B cell (primary cell): Measurements from ENCODE around the gene BCL2. TPM values are rescaled to one million over a fixed set of nuclear protein-coding genes. Genes with fewer than 3 reads are reported as not detected.

Source experiments
- ATAC-seq: fragments of 200-7000 bp; cut with Tn5 transposase; one replicate; pipeline ENCODE4 v1.10.0; 2021; ENCODE audit warnings: low read depth, mild to moderate bottlenecking, moderate number of reproducible peaks, moderate library complexity
- CTCF ChIA-PET: fragments of 350-600 bp; sonication (Branson Sonifier 250); formaldehyde crosslinking; loops from one replicate; lab custom pipeline; 2021; ENCODE audit warnings: antibody characterized with exemption, inconsistent platforms; lab: Charles Lee
- POLR2A ChIA-PET: fragments of 350-600 bp; sonication (Branson Sonifier 250); formaldehyde crosslinking; loops from one replicate; lab custom pipeline; 2021; ENCODE audit warnings: antibody characterized with exemption; lab: Charles Lee
- DNase-seq: peaks from one replicate; pipeline ENCODE4 v3.0.0; 2013
- H2AFZ ChIP-seq: 2 replicates; pipeline ENCODE4 v1.6.1; 2012; ENCODE audit warnings: mild to moderate bottlenecking, low read depth, low read length; ENCODE audit not compliant: insufficient read depth, poor library complexity, severe bottlenecking
- H3K27ac ChIP-seq, 2 donors: 1 replicate in 1 of 2; 2 replicates in 1 of 2; pipeline ENCODE4 v1.5.1; 2012 to 2013; ENCODE audit warnings: low read length in 2 of 2, mild to moderate bottlenecking in 2 of 2, moderate library complexity in 1 of 2
- H3K27me3 ChIP-seq, 4 experiments: fragments of 200-600 bp in 1 of 4; sonication (generic) in 1 of 4; replicated peaks in 1 of 4; 1 replicate in 2 of 4; 2 replicates in 2 of 4; pipeline versions ENCODE4 v1.6.1 to v1.7.0; 2013 to 2016; ENCODE audit warnings: low read length in 3 of 4, mild to moderate bottlenecking in 2 of 4, mixed read lengths in 1 of 4, moderate library complexity in 1 of 4; ENCODE audit not compliant: insufficient read depth in 4 of 4, control insufficient read depth in 3 of 4; ENCODE audit errors: control extremely low read depth in 1 of 4
- H3K36me3 ChIP-seq, 2 experiments: replicated peaks in 1 of 2; 1 replicate in 1 of 2; 2 replicates in 1 of 2; pipeline versions ENCODE4 v1.6.1 to v1.7.1; 2013; ENCODE audit warnings: low read length in 1 of 2; ENCODE audit not compliant: insufficient read depth in 2 of 2, control insufficient read depth in 1 of 2; ENCODE audit errors: control extremely low read depth in 1 of 2, extremely low read depth in 1 of 2
- H3K4me1 ChIP-seq, 2 donors: fragments of 200-600 bp in 1 of 2; sonication (generic) in 1 of 2; 1 replicate in 1 of 2; 2 replicates in 1 of 2; pipeline versions ENCODE4 v1.5.1 to v1.6.1; 2013 to 2017; ENCODE audit warnings: low read length in 2 of 2; ENCODE audit not compliant: control insufficient read depth in 2 of 2, insufficient read depth in 2 of 2
- H3K4me2 ChIP-seq: replicated peaks from 2 replicates; pipeline ENCODE3; 2012; ENCODE audit warnings: mild to moderate bottlenecking, low read depth, low read length; ENCODE audit not compliant: poor library complexity, severe bottlenecking
- H3K4me3 ChIP-seq, 5 experiments: fragments of 200-600 bp in 1 of 5; sonication (generic) in 1 of 5; 1 replicate in 3 of 5; 2 replicates in 2 of 5; pipeline versions ENCODE4 v1.5.1 to v1.7.0; 2011 to 2016; ENCODE audit warnings: low read length in 4 of 5, mild to moderate bottlenecking in 4 of 5, low read depth in 2 of 5, control low read depth in 1 of 5, moderate library complexity in 1 of 5; ENCODE audit not compliant: insufficient read depth in 1 of 5; ENCODE audit errors: control extremely low read depth in 1 of 5, extremely low read depth in 1 of 5
- H3K79me2 ChIP-seq: fragments of 200-600 bp; sonication (generic); one replicate; pipeline ENCODE4 v1.6.0; 2016; ENCODE audit warnings: low read length; ENCODE audit not compliant: control insufficient read depth, insufficient read depth
- H3K9ac ChIP-seq: fragments of 200-600 bp; sonication (generic); 2 replicates; pipeline ENCODE4 v1.6.1; 2017; ENCODE audit warnings: mild to moderate bottlenecking, low read length, moderate library complexity
- H3K9me3 ChIP-seq, 3 donors: one replicate each; pipeline versions ENCODE4 v1.6.1 to v1.7.1; 2013; ENCODE audit warnings: low read length in 2 of 3; ENCODE audit not compliant: control insufficient read depth in 2 of 3, insufficient read depth in 1 of 3; ENCODE audit errors: control extremely low read depth in 1 of 3
- H4K20me1 ChIP-seq: 2 replicates; pipeline ENCODE4 v1.6.0; 2012; ENCODE audit warnings: mild to moderate bottlenecking, low read length; ENCODE audit not compliant: insufficient read depth, control insufficient read depth, poor library complexity, severe bottlenecking
- H3K27ac Mint-ChIP-seq: one replicate; pipeline ENCODE4 v1.8.0; 2021; ENCODE audit warnings: mixed read lengths
- H3K27me3 Mint-ChIP-seq: one replicate; pipeline ENCODE4 v1.8.0; 2021; ENCODE audit warnings: mixed read lengths
- H3K4me1 Mint-ChIP-seq: one replicate; pipeline ENCODE4 v1.8.0; 2021; ENCODE audit warnings: mixed read lengths
- H3K4me3 Mint-ChIP-seq: one replicate; pipeline ENCODE4 v1.8.0; 2021; ENCODE audit warnings: mixed read lengths
- H3K9me3 Mint-ChIP-seq: one replicate; pipeline ENCODE4 v1.8.0; 2022; ENCODE audit warnings: mixed read lengths; ENCODE audit not compliant: insufficient read depth
- CTCF ChIP-seq: fragments of 200-600 bp; IDR thresholded peaks from one replicate; pipeline ENCODE4 v1.8.0; 2022; ENCODE audit warnings: antibody characterized with exemption, mild to moderate bottlenecking
- EZH2 ChIP-seq: IDR thresholded peaks from 2 replicates; pipeline ENCODE4 v1.6.1; 2012; ENCODE audit warnings: borderline replicate concordance, low read depth, mild to moderate bottlenecking, moderate library complexity, low read length; ENCODE audit not compliant: insufficient read depth, poor library complexity, severe bottlenecking
- WGBS: methylation state at CpG from one replicate; pipeline ENCODE4 v1.1.5; 2013; ENCODE audit warnings: missing lambda C conversion rate; ENCODE audit not compliant: insufficient coverage; 5-methylcytosine and 5-hydroxymethylcytosine counted together
- intact Hi-C: fragments of 100-400 bp; cut with micrococcal nuclease; formaldehyde crosslinking; loops from one replicate; pipeline ENCODE4 v1.10.0; 2022
- polyA plus RNA-seq: library from polyadenylated mRNA; depleted of rRNA; stranded (reverse); fragments of >200 nt; gene quantifications from 2 replicates; pipeline ENCODE4 v1.2.3, GENCODE V29; 2012
- total RNA-seq, 2 donors: library from RNA; stranded (reverse); fragments of 120-200 nt in 1 of 2; gene quantifications; 1 replicate in 1 of 2; 2 replicates in 1 of 2; pipeline versions ENCODE4 v1.2.3 to v1.2.4, GENCODE V29; 2013 to 2022

Gene BCL2
- total and polyA plus RNA-seq, 2 donors (not counting 1 experiment from before 2014, with no cell fraction given): 27.6 to 144 TPM

DNA sequence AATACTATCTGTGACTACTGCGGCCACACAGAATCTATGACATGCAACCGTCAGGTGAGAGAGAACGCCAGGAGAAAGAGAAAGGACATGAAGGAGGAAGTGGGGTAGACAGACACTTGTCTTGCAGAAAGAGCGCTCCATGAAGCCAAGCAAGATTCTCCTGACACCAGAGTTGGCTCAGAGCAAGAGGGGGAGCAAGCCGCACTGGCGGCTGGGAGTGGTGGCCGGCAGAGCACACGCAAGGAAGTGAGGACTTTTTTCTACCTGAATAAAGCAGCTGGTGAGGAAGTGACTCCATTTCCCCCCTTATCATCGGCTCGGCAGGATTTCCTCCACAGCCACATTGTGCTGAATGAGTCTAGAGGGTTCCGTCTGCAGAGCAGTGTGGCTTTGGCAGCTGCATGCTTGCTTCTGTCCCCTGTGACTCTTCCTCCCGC, 181.6 kb downstream of the BCL2 start:
- Histone ChIP-seq H3K9me3 (peaks cover 0 to 2% (median 0%) of the 10 kb centered on the region in 3 donors), H2AFZ (peak overlapping the region; percentile 59), H4K20me1 (peaks cover 5% of the 10 kb centered on the region), H3K4me2 (peak overlapping the region; percentile 83), H3K27ac (peak overlapping the region; percentile 73 to 84), H3K36me3 (no peaks in the 10 kb centered on the region), H3K27me3 (no peaks in the 10 kb centered on the region), H3K9ac (peak overlapping the region; percentile 65), H3K79me2 (peaks cover 70% of the 10 kb centered on the region), H3K4me1 (peaks cover 56 to 60% of the 10 kb centered on the region in 2 donors), H3K4me3 (peak overlapping the region; percentile 27 to 67 (median 56))
- 9% methylated on average over 6 of the region's 12 CpGs for WGBS
- Mint-ChIP-seq H3K27ac (peak overlapping the region; percentile 98), H3K27me3 (no peaks in the 10 kb centered on the region), H3K4me3 (peak overlapping the region; percentile 95), H3K9me3 (no peaks in the 10 kb centered on the region), H3K4me1 (peaks cover 78% of the 10 kb centered on the region)
- ChIA-PET CTCF (interaction anchor here (1.0 to 13.5 kb wide), 8 partner anchors 17 to 185 kb away, joined by 3 to 160 read pairs (median 10); partner anchors contain the start of gene BCL2), POLR2A (interaction anchor here (0.8 to 2.1 kb wide), 4 partner anchors 14 to 23 kb away, joined by 3 to 15 read pairs (median 9); no protein-coding TSS in a partner anchor)
- no peak for TF ChIP-seq EZH2
- TF ChIP-seq CTCF: no peak
- peak; percentile 55 for ATAC-seq
- intact Hi-C loops: loop anchor here (1.0 to 10.0 kb wide), 4 partner anchors 23 to 284 kb away; partner anchors contain the start of gene VPS4B
- peak; percentile 80 for DNase-seq

DNA sequence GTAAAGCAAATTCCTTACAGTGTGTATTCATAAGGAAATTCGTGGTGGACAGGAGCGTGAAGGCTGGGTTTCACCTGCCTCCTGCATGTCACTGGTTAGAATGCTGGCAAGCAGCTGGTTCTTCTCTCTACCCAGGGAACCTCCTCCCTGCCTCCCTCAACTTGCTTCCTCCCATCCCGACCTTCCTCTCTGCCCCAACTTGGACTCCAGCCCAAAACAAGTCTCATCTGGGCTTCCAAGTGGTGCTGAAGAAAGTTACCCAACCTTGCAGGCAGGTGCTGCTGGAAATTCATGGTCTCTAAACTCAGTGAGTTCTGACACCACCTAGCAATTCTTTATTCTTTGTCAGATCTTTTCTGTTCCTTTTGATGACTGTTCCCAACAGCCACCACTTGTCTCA, 184.5 kb downstream of the BCL2 start:
- intact Hi-C loops: loop anchor here (10.0 kb wide), 1 partner anchor 50 kb away; no protein-coding TSS in a partner anchor
- no peak for DNase-seq
- Histone ChIP-seq H3K9ac (no peak overlapping the region), H2AFZ (no peak overlapping the region), H3K36me3 (no peaks in the 10 kb centered on the region), H3K9me3 (peaks cover 0 to under 1% (median 0%) of the 10 kb centered on the region in 3 donors), H3K4me2 (no peak overlapping the region), H3K27me3 (no peaks in the 10 kb centered on the region), H4K20me1 (no peaks in the 10 kb centered on the region), H3K4me3 (no peak overlapping the region), H3K4me1 (peaks cover 32 to 38% of the 10 kb centered on the region in 2 donors), H3K79me2 (peaks cover 64% of the 10 kb centered on the region), H3K27ac (peak overlapping the region in 1 of 2 donors; percentile 28)
- H3K4me1 Mint-ChIP-seq: peaks cover 65% of the 10 kb centered on the region
- ATAC-seq: no peak
- H3K4me3 Mint-ChIP-seq: no peak overlapping the region
- H3K9me3 Mint-ChIP-seq: no peaks in the 10 kb centered on the region
- TF ChIP-seq EZH2 (no peak), CTCF (no peak)
- peak overlapping the region; percentile 8 for H3K27ac Mint-ChIP-seq
- ChIA-PET POLR2A (interaction anchor here (1.1 to 1.2 kb wide), 2 partner anchors 159 to 183 kb away, joined by 3 read pairs; no protein-coding TSS in a partner anchor), CTCF (interaction anchor here (1.1 to 13.5 kb wide), 6 partner anchors 8 to 189 kb away, joined by 3 to 165 read pairs (median 72); partner anchors contain the start of gene BCL2)
- WGBS: 77% methylated on average over 3 of the region's 3 CpGs
- H3K27me3 Mint-ChIP-seq: no peaks in the 10 kb centered on the region
